Measurements from ENCODE around the gene SMC3. TPM values are rescaled to one million over a fixed set of nuclear protein-coding genes. Genes with fewer than 3 reads are reported as not detected.

Gene SMC3
- total RNA-seq, 2 experiments from 2014 or later: 69.7 to 71.2 TPM

DNA sequence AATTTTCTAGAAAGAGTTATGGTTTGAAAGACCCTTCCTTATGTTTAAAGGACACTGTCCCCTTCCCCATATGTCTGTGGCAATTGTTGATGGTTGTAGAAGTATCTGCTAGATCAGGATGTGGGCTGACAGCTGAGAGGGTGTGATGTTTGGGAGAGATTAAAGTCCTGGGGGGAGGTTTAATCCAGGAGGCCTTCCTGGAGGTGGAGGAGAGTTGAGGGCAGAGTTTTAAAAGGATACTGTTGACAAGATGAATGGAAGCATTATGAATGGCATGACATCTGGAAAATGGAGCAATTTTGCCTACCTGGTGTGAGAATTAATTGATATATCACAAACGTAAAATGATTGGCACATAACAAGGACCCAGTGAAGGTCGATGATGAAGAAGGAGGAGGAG lies 32.9 kb upstream of the SMC3 start:
- Mint-ChIP-seq H3K4me3 (peak overlapping the region; percentile 1), H3K4me1 (ENCODE audit: low read depth) (peaks cover 49% of the 10 kb centered on the region), H3K27ac (no peak overlapping the region), H3K27me3 (no peaks in the 10 kb centered on the region), H3K36me3 (ENCODE audit: low read depth) (no peaks in the 10 kb centered on the region), H3K9me3 (no peaks in the 10 kb centered on the region)
- intact Hi-C loops (cut with micrococcal nuclease): no loop called here
- ATAC-seq: no peak
- ChIA-PET POLR2A (interaction anchor here (1.1 to 3.8 kb wide), 3 partner anchors 22 to 122 kb away, joined by 3 to 13 read pairs (median 4); no protein-coding TSS in a partner anchor), CTCF (interaction anchor here (0.9 to 1.8 kb wide), 3 partner anchors 12 to 120 kb away, joined by 3 to 4 read pairs (median 3); no protein-coding TSS in a partner anchor)
- TF ChIP-seq, protein P1, sequence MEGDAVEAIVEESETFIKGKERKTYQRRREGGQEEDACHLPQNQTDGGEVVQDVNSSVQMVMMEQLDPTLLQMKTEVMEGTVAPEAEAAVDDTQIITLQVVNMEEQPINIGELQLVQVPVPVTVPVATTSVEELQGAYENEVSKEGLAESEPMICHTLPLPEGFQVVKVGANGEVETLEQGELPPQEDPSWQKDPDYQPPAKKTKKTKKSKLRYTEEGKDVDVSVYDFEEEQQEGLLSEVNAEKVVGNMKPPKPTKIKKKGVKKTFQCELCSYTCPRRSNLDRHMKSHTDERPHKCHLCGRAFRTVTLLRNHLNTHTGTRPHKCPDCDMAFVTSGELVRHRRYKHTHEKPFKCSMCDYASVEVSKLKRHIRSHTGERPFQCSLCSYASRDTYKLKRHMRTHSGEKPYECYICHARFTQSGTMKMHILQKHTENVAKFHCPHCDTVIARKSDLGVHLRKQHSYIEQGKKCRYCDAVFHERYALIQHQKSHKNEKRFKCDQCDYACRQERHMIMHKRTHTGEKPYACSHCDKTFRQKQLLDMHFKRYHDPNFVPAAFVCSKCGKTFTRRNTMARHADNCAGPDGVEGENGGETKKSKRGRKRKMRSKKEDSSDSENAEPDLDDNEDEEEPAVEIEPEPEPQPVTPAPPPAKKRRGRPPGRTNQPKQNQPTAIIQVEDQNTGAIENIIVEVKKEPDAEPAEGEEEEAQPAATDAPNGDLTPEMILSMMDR (IDR thresholded peaks at IDR 0.05): no peak
- peak; percentile 42 for DNase-seq

- Mint-ChIP-seq H3K4me3 (peak overlapping the region; percentile 24), H3K27ac (peak overlapping the region; percentile 90), H3K27me3 (no peaks in the 10 kb centered on the region), H3K9me3 (no peaks in the 10 kb centered on the region), H3K4me1 (ENCODE audit: low read depth) (peaks cover 46% of the 10 kb centered on the region), H3K36me3 (ENCODE audit: low read depth) (no peaks in the 10 kb centered on the region)
- ChIA-PET CTCF (interaction anchor here (1.1 to 2.6 kb wide), 5 partner anchors 11 to 225 kb away, joined by 3 to 20 read pairs (median 4); no protein-coding TSS in a partner anchor), POLR2A (interaction anchor here (1.0 to 3.8 kb wide), 2 partner anchors 24 to 33 kb away, joined by 5 to 13 read pairs; no protein-coding TSS in a partner anchor)
- TF ChIP-seq, protein P1 (IDR thresholded peaks at IDR 0.05): no peak
- DNase-seq (peak; percentile 95), ATAC-seq (peak; percentile 92)
- intact Hi-C loops (cut with micrococcal nuclease): loop anchor here (1.0 to 2.0 kb wide), 2 partner anchors 39 to 122 kb away; partner anchors contain the start of gene DUSP5
These were observed 31.3 kb upstream of the SMC3 start for GRCh38 chr10:110535958-110536891.

DNA sequence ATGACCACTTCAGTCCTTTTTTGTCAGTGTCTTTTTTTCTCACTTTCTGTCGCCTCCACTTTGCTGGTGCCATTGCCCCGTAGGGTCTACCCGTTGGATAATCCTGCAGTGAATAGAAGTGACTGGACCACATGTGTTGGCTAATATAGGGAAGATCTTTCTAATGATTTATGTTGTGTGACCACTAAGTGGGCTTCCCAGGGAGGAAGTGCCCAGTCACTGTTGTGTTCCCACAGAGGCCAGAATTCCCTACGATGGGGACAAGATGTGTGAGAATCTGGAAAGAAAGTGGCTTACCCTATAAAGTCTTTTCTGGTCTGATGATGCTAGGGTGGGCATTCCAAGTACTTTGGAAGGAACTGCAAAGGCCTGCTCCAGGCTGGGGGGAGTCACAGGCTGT lies 28.4 kb upstream of the SMC3 start:
- ATAC-seq (no peak), DNase-seq (no peak)
- Mint-ChIP-seq H3K4me1 (ENCODE audit: low read depth) (peaks cover 37% of the 10 kb centered on the region), H3K27ac (no peak overlapping the region), H3K9me3 (no peaks in the 10 kb centered on the region), H3K4me3 (no peak overlapping the region), H3K36me3 (ENCODE audit: low read depth) (no peaks in the 10 kb centered on the region), H3K27me3 (no peaks in the 10 kb centered on the region)
- TF ChIP-seq, protein P1 (IDR thresholded peaks at IDR 0.05): no peak
- intact Hi-C loops (cut with micrococcal nuclease): no loop called here
- ChIA-PET POLR2A (interaction anchor here (2.1 kb wide), 1 partner anchor 32 kb away, joined by 5 read pairs; no protein-coding TSS in a partner anchor), CTCF (interaction anchor here (0.8 to 4.0 kb wide), 3 partner anchors 8 to 35 kb away, joined by 3 to 20 read pairs (median 14); no protein-coding TSS in a partner anchor)

DNA sequence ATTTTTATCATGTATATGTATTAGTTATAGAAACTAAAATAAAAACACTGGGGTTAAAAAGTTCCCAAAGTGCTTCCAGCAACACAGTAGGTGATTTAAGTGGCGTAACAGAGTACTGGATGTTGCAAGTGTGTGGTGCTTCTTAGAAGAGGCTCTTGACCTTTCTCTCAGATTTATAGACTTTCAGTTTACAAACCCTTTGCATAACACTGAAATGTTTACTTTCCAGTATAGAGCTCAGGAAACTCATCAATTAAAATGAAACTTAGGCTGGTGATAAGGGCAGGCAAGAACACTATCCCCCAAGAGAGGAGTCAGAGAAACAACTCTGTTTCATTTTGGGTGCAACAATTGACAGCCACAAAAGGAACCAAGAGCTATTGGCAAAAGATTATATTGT lies 27.5 kb upstream of the SMC3 start:
- peak; percentile 6 for ATAC-seq
- no peaks in the 10 kb centered on the region for H3K9me3 Mint-ChIP-seq
- CTCF ChIA-PET: interaction anchor here (0.7 to 4.0 kb wide), 7 partner anchors 10 to 233 kb away, joined by 3 to 14 read pairs (median 5); no protein-coding TSS in a partner anchor
- H3K27ac Mint-ChIP-seq: no peak overlapping the region
- TF ChIP-seq, protein P1 (IDR thresholded peaks at IDR 0.05): no peak
- DNase-seq: no peak
- H3K4me3 Mint-ChIP-seq: no peak overlapping the region
- POLR2A ChIA-PET: interaction anchor here (0.7 to 2.1 kb wide), 3 partner anchors 9 to 35 kb away, joined by 4 to 5 read pairs (median 4); no protein-coding TSS in a partner anchor
- no peaks in the 10 kb centered on the region for H3K36me3 Mint-ChIP-seq (ENCODE audit: low read depth)
- H3K4me1 Mint-ChIP-seq (ENCODE audit: low read depth): peaks cover 29% of the 10 kb centered on the region
- intact Hi-C loops (cut with micrococcal nuclease): no loop called here
- H3K27me3 Mint-ChIP-seq: no peaks in the 10 kb centered on the region
